Right lobe of liver (tissue), 6 donors: ENCODE results near the gene PRELID2. TPM values are rescaled to one million over a fixed set of nuclear protein-coding genes. Genes with fewer than 3 reads are reported as not detected.
A peak's percentile ranks its signal among the peaks of the same experiment; 100 is the strongest.

Experiments
- ATAC-seq, 4 donors: fragments of 200-7000 bp; cut with Tn5 transposase; one replicate each; pipeline ENCODE4 v1.9.1; 2020; ENCODE audit warnings: mild to moderate bottlenecking in 4 of 4, moderate library complexity in 4 of 4
- DNase-seq, 3 donors: peaks; one replicate each; pipeline ENCODE4 v3.0.0-alpha.2; 2020
- H3K27ac ChIP-seq, 3 donors: fragments of 200-600 bp; one replicate each; pipeline ENCODE4 v1.8.0; 2022
- H3K27me3 ChIP-seq, 2 donors: fragments of 200-600 bp; one replicate each; pipeline ENCODE4 v1.8.0; 2022
- H3K36me3 ChIP-seq, 4 donors: fragments of 200-600 bp; sonication (generic) in 1 of 4; one replicate each; pipeline versions ENCODE4 v1.5.1 to v1.8.0; 2017 to 2022; ENCODE audit warnings: control low read depth in 1 of 4
- H3K4me1 ChIP-seq, 4 donors: fragments of 200-600 bp; sonication (generic) in 1 of 4; one replicate each; pipeline versions ENCODE4 v1.5.1 to v1.8.0; 2017 to 2022; ENCODE audit warnings: control low read depth in 1 of 4
- H3K4me3 ChIP-seq, 3 donors: fragments of 200-600 bp; one replicate each; pipeline ENCODE4 v1.8.0; 2022
- H3K9me3 ChIP-seq, 4 donors: fragments of 200-600 bp; sonication (generic) in 1 of 4; one replicate each; pipeline versions ENCODE4 v1.5.1 to v1.8.0; 2017 to 2022; ENCODE audit warnings: control low read depth in 1 of 4
- POLR2A ChIP-seq: fragments of 450-650 bp; IDR thresholded peaks from one replicate; pipeline ENCODE4 v1.6.1; 2017; ENCODE audit warnings: antibody characterized with exemption, mild to moderate bottlenecking
- WGBS: methylation state at CpG from one replicate; pipeline ENCODE4 v1.1.6; 2018; ENCODE audit warnings: low coverage, low lambda C conversion rate; ENCODE audit not compliant: insufficient coverage; ENCODE audit errors: missing lambda C conversion rate; 5-methylcytosine and 5-hydroxymethylcytosine counted together
- intact Hi-C, 2 donors: fragments of 100-400 bp; cut with DNase I; formaldehyde crosslinking; loops; one replicate each; pipeline versions ENCODE4 v1.11.2 to v1.14.1; 2022
- total RNA-seq, 6 experiments: library from RNA; depleted of rRNA in 2 of 6; stranded (reverse); fragments of >200 nt in 2 of 6; fragmentation: NEBNext Ultra II Directional in 3 of 6; extraction: Animal tissue kit (Norgen Biotek cat#: 25700) in 3 of 6; gene quantifications; one replicate each; pipeline versions ENCODE4 v1.1.0 to v1.2.4, GENCODE V29; 2016 to 2023
- TF ChIP-seq, protein P1 (sequence below), 4 donors: fragments of 200-600 bp in 3 of 4; fragments of 450-650 bp in 1 of 4; IDR thresholded peaks; one replicate each; pipeline versions ENCODE4 v1.5.1 to v1.8.0; 2016 to 2022; ENCODE audit warnings: antibody characterized with exemption in 4 of 4, mild to moderate bottlenecking in 2 of 4
- donor health status: DM: no; HTN: yes; CAD: no.
- donor health status: DM: no; HTN: no; CAD: no.
- donor health status: DM: no; HTN: no; CAD: no.
- donor health status: DM: no; HTN: yes; CAD: no.
- donor health status: DM: no; HTN: yes; CAD: no.

The PRELID2 gene
- total RNA-seq, 6 experiments from 2014 or later: 2.6 to 9.3 (median 4.1) TPM

DNA sequence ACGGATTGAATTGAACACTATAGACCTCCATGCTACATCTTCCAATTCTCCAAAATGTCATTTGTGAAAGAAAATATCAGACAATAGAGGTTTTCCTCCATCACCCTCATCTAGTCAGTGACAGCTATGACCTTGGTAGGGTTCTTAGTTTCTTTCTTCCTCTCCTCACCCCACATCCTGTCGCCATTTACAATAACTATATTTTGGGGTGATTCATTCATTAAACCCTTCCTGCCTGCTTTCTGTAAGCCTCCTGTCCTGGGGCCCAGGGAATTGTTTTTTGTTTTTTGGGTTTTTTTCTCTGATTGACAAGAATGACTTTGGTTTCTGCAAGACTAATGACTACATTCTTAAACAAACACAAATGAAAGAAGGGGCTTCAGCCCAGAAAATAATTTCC, 82.6 kb downstream of the PRELID2 start:
- ATAC-seq (no peak), DNase-seq (no peak)
- Histone ChIP-seq H3K27me3 (no peaks in the 10 kb centered on the region), H3K4me3 (no peak overlapping the region), H3K27ac (no peak overlapping the region), H3K9me3 (no peaks in the 10 kb centered on the region), H3K36me3 (no peaks in the 10 kb centered on the region), H3K4me1 (no peaks in the 10 kb centered on the region)
- 90% methylated on average over 2 of the region's 2 CpGs for WGBS
- TF ChIP-seq, protein P1, sequence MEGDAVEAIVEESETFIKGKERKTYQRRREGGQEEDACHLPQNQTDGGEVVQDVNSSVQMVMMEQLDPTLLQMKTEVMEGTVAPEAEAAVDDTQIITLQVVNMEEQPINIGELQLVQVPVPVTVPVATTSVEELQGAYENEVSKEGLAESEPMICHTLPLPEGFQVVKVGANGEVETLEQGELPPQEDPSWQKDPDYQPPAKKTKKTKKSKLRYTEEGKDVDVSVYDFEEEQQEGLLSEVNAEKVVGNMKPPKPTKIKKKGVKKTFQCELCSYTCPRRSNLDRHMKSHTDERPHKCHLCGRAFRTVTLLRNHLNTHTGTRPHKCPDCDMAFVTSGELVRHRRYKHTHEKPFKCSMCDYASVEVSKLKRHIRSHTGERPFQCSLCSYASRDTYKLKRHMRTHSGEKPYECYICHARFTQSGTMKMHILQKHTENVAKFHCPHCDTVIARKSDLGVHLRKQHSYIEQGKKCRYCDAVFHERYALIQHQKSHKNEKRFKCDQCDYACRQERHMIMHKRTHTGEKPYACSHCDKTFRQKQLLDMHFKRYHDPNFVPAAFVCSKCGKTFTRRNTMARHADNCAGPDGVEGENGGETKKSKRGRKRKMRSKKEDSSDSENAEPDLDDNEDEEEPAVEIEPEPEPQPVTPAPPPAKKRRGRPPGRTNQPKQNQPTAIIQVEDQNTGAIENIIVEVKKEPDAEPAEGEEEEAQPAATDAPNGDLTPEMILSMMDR (IDR thresholded peaks at IDR 0.05): no peak
- TF ChIP-seq POLR2A: no peak
- intact Hi-C loops: no loop called here

DNA sequence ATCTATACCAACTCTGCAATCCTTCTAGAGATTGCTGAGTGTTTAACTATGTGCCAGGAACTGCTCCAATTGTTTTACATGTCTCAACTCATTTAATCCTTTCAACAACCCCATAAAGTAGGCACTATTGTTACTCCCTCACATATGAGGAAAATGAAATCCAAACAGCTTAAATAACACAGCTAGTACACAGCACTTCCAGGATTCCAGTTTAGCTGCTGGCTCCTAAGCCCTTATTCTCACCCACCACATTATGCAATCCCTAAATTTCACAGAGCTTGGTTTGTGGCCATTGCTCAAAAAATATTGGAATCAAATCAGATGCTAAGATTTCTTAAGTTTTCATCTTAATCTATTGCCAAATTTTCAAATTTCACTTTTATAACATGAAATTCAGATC, 84.9 kb downstream of the PRELID2 start:
- no peak for ATAC-seq
- intact Hi-C loops: no loop called here
- Histone ChIP-seq H3K9me3 (no peaks in the 10 kb centered on the region), H3K4me3 (no peak overlapping the region), H3K36me3 (no peaks in the 10 kb centered on the region), H3K27ac (no peak overlapping the region), H3K4me1 (no peaks in the 10 kb centered on the region), H3K27me3 (no peaks in the 10 kb centered on the region)
- TF ChIP-seq, protein P1 (IDR thresholded peaks at IDR 0.05): no peak
- TF ChIP-seq POLR2A: no peak
- no peak for DNase-seq

DNA sequence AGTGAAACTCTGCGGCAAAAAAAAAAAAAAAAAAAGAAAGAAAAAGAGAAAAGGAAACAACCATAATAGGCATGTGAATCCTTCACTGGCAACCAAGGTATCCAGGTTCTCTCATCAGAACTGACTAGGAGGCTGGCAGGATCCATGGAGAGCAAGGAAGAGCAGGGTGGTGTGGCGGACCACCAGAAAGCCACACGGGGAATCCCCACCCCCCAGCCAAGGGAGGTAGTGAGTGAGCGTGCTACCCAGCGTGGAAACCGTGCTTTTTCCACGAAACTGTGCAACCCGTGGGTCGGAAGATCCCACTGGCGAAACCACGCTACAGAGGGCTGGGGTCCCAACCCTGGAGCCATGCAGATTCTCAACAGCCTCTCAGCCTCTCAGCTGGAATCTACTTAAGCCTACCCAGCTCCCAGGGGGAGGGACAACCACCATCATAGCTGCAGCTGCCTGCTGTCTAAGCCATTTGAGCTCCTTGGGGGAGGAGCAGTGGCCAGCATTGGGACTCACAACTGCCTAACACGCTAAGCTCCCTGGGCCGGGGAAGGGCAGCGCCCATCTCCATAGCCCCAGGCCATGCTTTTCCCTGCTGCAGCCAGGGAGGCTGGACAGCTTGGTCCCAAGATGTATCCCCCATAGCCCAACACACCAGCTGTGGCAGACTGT, 91.6 kb downstream of the PRELID2 start:
- no peak overlapping the region for H3K27ac ChIP-seq
- H3K4me3 ChIP-seq: no peak overlapping the region
- TF ChIP-seq POLR2A: no peak
- TF ChIP-seq, protein P1 (IDR thresholded peaks at IDR 0.05): no peak
- H3K36me3 ChIP-seq: no peaks in the 10 kb centered on the region
- ATAC-seq (peak in 2 of 4 donors; percentile 17 to 19), DNase-seq (no peak)
- no peaks in the 10 kb centered on the region for H3K4me1 ChIP-seq
- no CpG with 5 or more reads among the region's 14 CpGs for WGBS
- intact Hi-C loops: no loop called here
- no peaks in the 10 kb centered on the region for H3K9me3 ChIP-seq
- no peaks in the 10 kb centered on the region for H3K27me3 ChIP-seq

DNA sequence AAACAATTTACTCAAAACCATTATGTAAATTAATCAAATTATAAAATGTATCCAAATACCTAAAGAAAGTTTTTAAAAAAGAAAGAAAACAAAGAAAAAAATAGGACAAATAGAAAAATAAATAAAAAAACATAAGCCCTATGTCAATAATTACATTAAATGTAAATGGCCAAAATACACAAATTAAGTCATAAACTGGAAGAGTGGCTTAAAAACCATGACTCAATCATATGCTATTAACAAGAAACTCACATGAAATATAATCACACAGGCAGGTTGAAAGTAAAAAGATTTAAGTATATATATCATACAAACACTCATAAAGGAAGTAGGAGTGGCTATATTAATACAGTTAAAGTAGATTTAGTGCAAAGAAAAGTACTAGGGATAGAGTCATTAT, 95.3 kb downstream of the PRELID2 start:
- no peak for TF ChIP-seq POLR2A
- TF ChIP-seq, protein P1 (IDR thresholded peaks at IDR 0.05): no peak
- intact Hi-C loops: no loop called here

DNA sequence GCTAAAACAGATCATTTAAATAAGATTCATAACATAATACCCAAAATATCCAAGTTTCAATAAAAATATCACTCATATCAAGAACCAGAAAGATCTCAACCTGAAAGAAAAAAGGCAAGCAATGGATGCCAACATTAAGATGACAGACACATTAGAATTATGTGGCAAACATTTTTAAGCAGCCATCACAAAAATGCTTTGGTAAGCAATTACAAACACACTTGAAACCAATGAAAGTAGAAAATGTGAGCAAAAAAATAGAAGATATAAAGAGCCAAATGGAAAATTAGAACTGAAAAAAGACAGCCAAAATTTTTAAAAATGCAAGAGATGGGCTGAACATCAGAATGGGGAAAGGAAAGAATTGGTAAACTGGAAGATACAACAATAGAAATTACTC, 96.9 kb downstream of the PRELID2 start:
- no peaks in the 10 kb centered on the region for H3K27me3 ChIP-seq
- DNase-seq: no peak
- ATAC-seq: no peak
- no peaks in the 10 kb centered on the region for H3K4me1 ChIP-seq
- H3K4me3 ChIP-seq: no peak overlapping the region
- no peaks in the 10 kb centered on the region for H3K36me3 ChIP-seq
- intact Hi-C loops: no loop called here
- no peak for TF ChIP-seq POLR2A
- TF ChIP-seq, protein P1 (IDR thresholded peaks at IDR 0.05): no peak
- H3K9me3 ChIP-seq: no peaks in the 10 kb centered on the region
- H3K27ac ChIP-seq: no peak overlapping the region

More for the DNA sequence above, 95.3 kb downstream of the PRELID2 start:
- no peaks in the 10 kb centered on the region for H3K4me1 ChIP-seq
- DNase-seq: no peak
- H3K27ac ChIP-seq: no peak overlapping the region
- H3K36me3 ChIP-seq: no peaks in the 10 kb centered on the region
- H3K4me3 ChIP-seq: no peak overlapping the region
- H3K27me3 ChIP-seq: no peaks in the 10 kb centered on the region
- no peak for ATAC-seq
- no peaks in the 10 kb centered on the region for H3K9me3 ChIP-seq
